ENCODE data around the gene COPA.

Gene COPA

GRCh38 chr1:160363010-160363409 lies 20.0 kb upstream of the COPA start:
- DNase-seq (ENCODE audit: low read depth in 2 of 2, low spot score in 1 of 2) = no peak

- DNase-seq (ENCODE audit: low read depth in 2 of 2, low spot score in 1 of 2) = no peak
These were observed 19.3 kb upstream of the COPA start for GRCh38 chr1:160362168-160362957.

GRCh38 chr1:160361814-160362167 lies 18.7 kb upstream of the COPA start:
- DNase-seq (ENCODE audit: low read depth in 2 of 2, low spot score in 1 of 2) = no peak

GRCh38 chr1:160361199-160361598 lies 18.1 kb upstream of the COPA start:
- DNase-seq (ENCODE audit: low read depth in 2 of 2, low spot score in 1 of 2) = no peak

GRCh38 chr1:160360227-160360695 lies 17.2 kb upstream of the COPA start:
- DNase-seq (ENCODE audit: low read depth in 2 of 2, low spot score in 1 of 2) = no peak

GRCh38 chr1:160359559-160360226 lies 16.6 kb upstream of the COPA start:
- no peak for DNase-seq (ENCODE audit: low read depth in 2 of 2, low spot score in 1 of 2)

GRCh38 chr1:160358073-160358472 lies 15.0 kb upstream of the COPA start:
- no peak for DNase-seq (ENCODE audit: low read depth in 2 of 2, low spot score in 1 of 2)

- no peak for DNase-seq (ENCODE audit: low read depth in 2 of 2, low spot score in 1 of 2)
These were observed 14.4 kb upstream of the COPA start for GRCh38 chr1:160357286-160358002.

- DNase-seq (ENCODE audit: low read depth in 2 of 2, low spot score in 1 of 2) = no peak
These were observed 11.4 kb upstream of the COPA start for GRCh38 chr1:160354388-160354985.

GRCh38 chr1:160353223-160353622 lies 10.2 kb upstream of the COPA start:
- no peak for DNase-seq (ENCODE audit: low read depth in 2 of 2, low spot score in 1 of 2)

GRCh38 chr1:160352555-160352954 lies 9.5 kb upstream of the COPA start:
- DNase-seq (ENCODE audit: low read depth in 2 of 2, low spot score in 1 of 2) = no peak

- no peak for DNase-seq (ENCODE audit: low read depth in 2 of 2, low spot score in 1 of 2)
These were observed 8.6 kb upstream of the COPA start for GRCh38 chr1:160351629-160352028.

GRCh38 chr1:160346958-160347357 lies 3.9 kb upstream of the COPA start:
- DNase-seq (ENCODE audit: low read depth in 2 of 2, low spot score in 1 of 2) = no peak

- no peak for DNase-seq (ENCODE audit: low read depth in 2 of 2, low spot score in 1 of 2)
These were observed 3.4 kb upstream of the COPA start for GRCh38 chr1:160346463-160346862.

GRCh38 chr1:160344936-160345335 lies 1.9 kb upstream of the COPA start:
- DNase-seq (ENCODE audit: low read depth in 2 of 2, low spot score in 1 of 2) = no peak

GRCh38 chr1:160344241-160344640 lies 1.2 kb upstream of the COPA start:
- DNase-seq (ENCODE audit: low read depth in 2 of 2, low spot score in 1 of 2) = no peak

GRCh38 chr1:160342526-160342925 lies 524 bp downstream of the COPA start:
- no peak for DNase-seq (ENCODE audit: low read depth in 2 of 2, low spot score in 1 of 2)

- DNase-seq (ENCODE audit: low read depth in 2 of 2, low spot score in 1 of 2) = no peak
These were observed 2.2 kb downstream of the COPA start for GRCh38 chr1:160340866-160341265.

GRCh38 chr1:160340146-160340545 lies 2.9 kb downstream of the COPA start:
- no peak for DNase-seq (ENCODE audit: low read depth in 2 of 2, low spot score in 1 of 2)

- DNase-seq (ENCODE audit: low read depth in 2 of 2, low spot score in 1 of 2) = no peak
These were observed 4.5 kb downstream of the COPA start for GRCh38 chr1:160338580-160338979.

GRCh38 chr1:160332516-160332915 lies 10.5 kb downstream of the COPA start:
- no peak for DNase-seq (ENCODE audit: low read depth in 2 of 2, low spot score in 1 of 2)

GRCh38 chr1:160330119-160330518 lies 12.9 kb downstream of the COPA start:
- no peak for DNase-seq (ENCODE audit: low read depth in 2 of 2, low spot score in 1 of 2)

Data from stimulated activated CD8-positive, alpha-beta memory T cell treated with anti-CD3 and anti-CD28 coated beads, Interleukin-4, amount 100 ng/mL, for 4 hours (primary cell).